K562 (cell line): ENCODE measurements around the gene CXCL17. TPM values are rescaled to one million over a fixed set of nuclear protein-coding genes. Genes with fewer than 3 reads are reported as not detected.
A peak's percentile ranks its signal among the peaks of the same experiment; 100 is the strongest.

Experiments
- AFF1 ChIP-seq, 2 experiments: fragments of 450-650 bp; IDR thresholded peaks; 2 replicates each; pipeline ENCODE4 v1.6.1; 2018; ENCODE audit warnings: mild to moderate bottlenecking in 2 of 2, low read depth in 1 of 2; ENCODE audit not compliant: partially characterized antibody in 2 of 2
- KLF16 ChIP-seq: IDR thresholded peaks from 2 replicates; pipeline ENCODE4 v1.6.1; 2016; ENCODE audit warnings: antibody characterized with exemption
- RERE ChIP-seq: sonication (generic); formaldehyde crosslinking; IDR thresholded peaks from 2 replicates; pipeline ENCODE4 v1.8.0; 2023; ENCODE audit warnings: missing genetic modification reagents, mild to moderate bottlenecking, borderline replicate concordance
- SIX5 ChIP-seq, 2 experiments: IDR thresholded peaks; 2 replicates each; pipeline ENCODE4 v1.6.1; 2011; ENCODE audit warnings: low read length in 2 of 2, borderline replicate concordance in 1 of 2, low read depth in 1 of 2, mild to moderate bottlenecking in 1 of 2, moderate library complexity in 1 of 2; ENCODE audit not compliant: insufficient read depth in 1 of 2
- ZNF407 ChIP-seq: fragments of 450-650 bp; IDR thresholded peaks from 2 replicates; pipeline ENCODE4 v1.6.1; 2016; ENCODE audit warnings: low read depth
- polyA plus RNA-seq, 8 experiments: library from polyadenylated mRNA; depleted of rRNA in 4 of 8; stranded (reverse) in 5 of 8; unstranded in 3 of 8; fragments of >200 nt; fragmentation: Nextera tagmentation in 2 of 8; fragmentation: Illumina TruSeq in 1 of 8; extraction: Ambion mirVana in 2 of 8; extraction: Trizol in 1 of 8; gene quantifications; 2 replicates each; pipeline versions ENCODE4 v1.2.1 to v1.2.3, GENCODE V29; 2011 to 2014; ENCODE audit warnings: inconsistent platforms in 1 of 8, missing spikeins in 1 of 8
- total RNA-seq, 7 experiments: library from RNA; depleted of rRNA in 6 of 7; stranded (reverse); fragments of >200 nt in 6 of 7; fragmentation: Illumina TruSeq in 2 of 7; extraction: Trizol in 2 of 7; gene quantifications; 2 replicates each; pipeline versions ENCODE4 v1.2.1 to v1.2.3, GENCODE V29; 2011 to 2021; ENCODE audit warnings: low replicate concordance in 1 of 7

Gene CXCL17
- total and polyA plus RNA-seq, 9 of the 15 experiments (the other 6 are each of a cell fraction or from before 2014, with no cell fraction given): 0.10 to 0.15 TPM; not detected in 7

GRCh38 chr19:42433503-42434260, 9.1 kb downstream of the CXCL17 start (continued):
- TF ChIP-seq AFF1 (IDR thresholded peaks at IDR 0.05; ENCODE audit: low read depth in 1 of 2, partially characterized antibody in 2 of 2) (no peak), ZNF407 (no peak), RERE (CRISPR knock-in tag) (no peak), SIX5 (IDR thresholded peaks at IDR 0.05; ENCODE audit: borderline replicate concordance in 1 of 2, insufficient read depth in 1 of 2, low read depth in 1 of 2, low read length in 2 of 2) (no peak), KLF16 (peak; percentile 65)
